Calu3 (cell line): ENCODE data around the gene JADE1. TPM values are rescaled to one million over a fixed set of nuclear protein-coding genes. Genes with fewer than 3 reads are reported as not detected.

Experiments used
- BruUV-seq: library from RNA; stranded (reverse); fragments of 400-500 nt; replicated peaks from 2 replicates; lab custom pipeline; 2021; lab: Mats Ljungman, UMichigan
- CTCF ChIA-PET: fragments of 300-600 bp; sonication (Branson Sonifier 250); formaldehyde crosslinking; loops from one replicate; lab custom pipeline; 2022; ENCODE audit warnings: antibody characterized with exemption; lab: Charles Lee
- DNase-seq: peaks from one replicate; pipeline ENCODE4 v3.0.0; 2022
- H3K27ac Mint-ChIP-seq: one replicate; pipeline ENCODE4 v1.8.0; 2022; ENCODE audit warnings: mixed read lengths; ENCODE audit not compliant: unreplicated experiment
- H3K27me3 Mint-ChIP-seq: one replicate; pipeline ENCODE4 v1.8.0; 2022; ENCODE audit warnings: mixed read lengths; ENCODE audit not compliant: unreplicated experiment
- H3K36me3 Mint-ChIP-seq: one replicate; pipeline ENCODE4 v1.8.0; 2022; ENCODE audit warnings: mild to moderate bottlenecking, moderate library complexity, mixed read lengths; ENCODE audit not compliant: insufficient read depth, unreplicated experiment
- H3K4me1 Mint-ChIP-seq: one replicate; pipeline ENCODE4 v1.8.0; 2022; ENCODE audit warnings: mild to moderate bottlenecking, low read depth, mixed read lengths; ENCODE audit not compliant: unreplicated experiment
- H3K4me3 Mint-ChIP-seq: one replicate; pipeline ENCODE4 v1.8.0; 2022; ENCODE audit warnings: mild to moderate bottlenecking, low read depth, moderate library complexity, mixed read lengths; ENCODE audit not compliant: unreplicated experiment
- H3K9me3 Mint-ChIP-seq: one replicate; pipeline ENCODE4 v1.8.0; 2022; ENCODE audit warnings: low read depth, mixed read lengths; ENCODE audit not compliant: unreplicated experiment
- intact Hi-C: fragments of 100-400 bp; cut with micrococcal nuclease; formaldehyde crosslinking; loops from one replicate; pipeline ENCODE4 v1.10.0; 2022; ENCODE audit not compliant: unreplicated experiment
- total RNA-seq: library from RNA; stranded (reverse); gene quantifications from 2 replicates; pipeline ENCODE4 v1.2.3, GENCODE V29; 2022
- TF ChIP-seq, protein P1 (sequence below): fragments of 200-600 bp; IDR thresholded peaks from one replicate; pipeline ENCODE4 v1.8.0; 2022; ENCODE audit warnings: antibody characterized with exemption; ENCODE audit not compliant: unreplicated experiment

The JADE1 gene
- total RNA-seq, 1 experiment from 2014 or later = 33.9 TPM

- TF ChIP-seq, protein P1, sequence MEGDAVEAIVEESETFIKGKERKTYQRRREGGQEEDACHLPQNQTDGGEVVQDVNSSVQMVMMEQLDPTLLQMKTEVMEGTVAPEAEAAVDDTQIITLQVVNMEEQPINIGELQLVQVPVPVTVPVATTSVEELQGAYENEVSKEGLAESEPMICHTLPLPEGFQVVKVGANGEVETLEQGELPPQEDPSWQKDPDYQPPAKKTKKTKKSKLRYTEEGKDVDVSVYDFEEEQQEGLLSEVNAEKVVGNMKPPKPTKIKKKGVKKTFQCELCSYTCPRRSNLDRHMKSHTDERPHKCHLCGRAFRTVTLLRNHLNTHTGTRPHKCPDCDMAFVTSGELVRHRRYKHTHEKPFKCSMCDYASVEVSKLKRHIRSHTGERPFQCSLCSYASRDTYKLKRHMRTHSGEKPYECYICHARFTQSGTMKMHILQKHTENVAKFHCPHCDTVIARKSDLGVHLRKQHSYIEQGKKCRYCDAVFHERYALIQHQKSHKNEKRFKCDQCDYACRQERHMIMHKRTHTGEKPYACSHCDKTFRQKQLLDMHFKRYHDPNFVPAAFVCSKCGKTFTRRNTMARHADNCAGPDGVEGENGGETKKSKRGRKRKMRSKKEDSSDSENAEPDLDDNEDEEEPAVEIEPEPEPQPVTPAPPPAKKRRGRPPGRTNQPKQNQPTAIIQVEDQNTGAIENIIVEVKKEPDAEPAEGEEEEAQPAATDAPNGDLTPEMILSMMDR = no peak
- Mint-ChIP-seq H3K9me3 (no peaks in the 10 kb centered on the region), H3K27ac (no peak overlapping the region), H3K36me3 (no peaks in the 10 kb centered on the region), H3K4me1 (peaks cover 11% of the 10 kb centered on the region), H3K4me3 (no peak overlapping the region), H3K27me3 (no peaks in the 10 kb centered on the region)
- BruUV-seq = no TSS peak
- CTCF ChIA-PET = no interaction called here
- intact Hi-C loops = no loop called here
- no peak for DNase-seq
Measured at GRCh38 chr4:128793859-128794672, 15.4 kb upstream of the JADE1 start.

DNA sequence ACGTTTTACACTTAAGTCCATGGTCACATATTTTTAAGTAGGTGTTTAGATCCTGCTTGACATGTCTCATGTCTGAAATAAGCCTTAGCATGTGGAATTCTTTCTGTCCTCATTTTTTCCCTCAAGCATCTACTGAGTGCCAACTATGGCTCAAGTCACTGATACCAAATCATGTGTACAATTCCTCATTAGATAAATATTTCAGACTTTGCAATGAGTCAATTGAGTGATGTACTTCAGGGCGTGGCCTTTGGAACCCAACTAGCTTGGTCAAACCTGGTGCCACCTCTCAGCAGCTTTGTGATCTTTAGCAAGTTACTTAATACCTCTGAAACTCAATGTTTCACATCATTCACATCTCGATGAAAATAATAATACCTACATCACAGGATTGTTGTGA lies 12.6 kb upstream of the JADE1 start:
- TF ChIP-seq, protein P1 = no peak
- no peaks in the 10 kb centered on the region for H3K27me3 Mint-ChIP-seq
- intact Hi-C loops = no loop called here
- BruUV-seq = no TSS peak
- no peaks in the 10 kb centered on the region for H3K36me3 Mint-ChIP-seq
- no peak overlapping the region for H3K4me3 Mint-ChIP-seq
- H3K4me1 Mint-ChIP-seq = peaks cover 11% of the 10 kb centered on the region
- H3K27ac Mint-ChIP-seq = no peak overlapping the region
- CTCF ChIA-PET = no interaction called here
- DNase-seq = no peak
- no peaks in the 10 kb centered on the region for H3K9me3 Mint-ChIP-seq

GRCh38 chr4:128800284-128800683 lies 9.2 kb upstream of the JADE1 start:
- H3K27me3 Mint-ChIP-seq = no peaks in the 10 kb centered on the region
- no peaks in the 10 kb centered on the region for H3K9me3 Mint-ChIP-seq
- CTCF ChIA-PET = no interaction called here
- no peak for DNase-seq
- intact Hi-C loops = no loop called here
- H3K27ac Mint-ChIP-seq = no peak overlapping the region
- no TSS peak for BruUV-seq
- TF ChIP-seq, protein P1 = no peak
- peaks cover 5% of the 10 kb centered on the region for H3K36me3 Mint-ChIP-seq
- H3K4me3 Mint-ChIP-seq = no peak overlapping the region
- peaks cover 21% of the 10 kb centered on the region for H3K4me1 Mint-ChIP-seq

DNA sequence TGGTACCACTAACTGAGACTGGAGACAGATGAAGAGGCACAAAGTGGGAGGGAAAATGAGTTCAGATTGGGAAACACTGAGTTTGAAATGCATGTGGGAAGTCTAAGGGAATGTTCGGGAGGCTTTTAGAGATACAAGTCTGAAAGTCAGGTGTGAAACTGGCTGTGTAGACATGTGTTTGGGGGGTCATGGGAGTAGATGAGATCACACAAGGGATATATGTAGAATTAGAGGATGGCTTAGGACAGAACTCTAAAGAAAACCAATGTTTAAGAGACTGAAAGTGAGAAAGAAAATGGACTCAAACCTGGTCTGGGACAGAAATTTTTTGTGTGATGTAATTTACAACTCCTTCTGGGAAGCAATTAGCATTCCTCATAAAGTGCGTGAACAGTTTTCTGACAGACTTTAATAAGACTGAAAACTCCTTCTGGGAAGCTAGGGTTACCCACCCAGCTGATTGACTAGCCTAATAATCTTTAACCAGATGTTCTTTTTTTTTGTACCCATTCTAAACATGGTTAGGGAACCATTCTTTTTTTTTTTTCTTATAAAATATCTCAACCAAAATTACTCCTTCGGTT lies 8.7 kb upstream of the JADE1 start:
- Mint-ChIP-seq H3K9me3 (no peaks in the 10 kb centered on the region), H3K27me3 (no peaks in the 10 kb centered on the region), H3K27ac (no peak overlapping the region), H3K4me3 (no peak overlapping the region), H3K36me3 (peaks cover 5% of the 10 kb centered on the region), H3K4me1 (peaks cover 21% of the 10 kb centered on the region)
- no TSS peak for BruUV-seq
- intact Hi-C loops = no loop called here
- TF ChIP-seq, protein P1 = no peak
- DNase-seq = no peak
- CTCF ChIA-PET = no interaction called here
